HepG2 (cell line): ENCODE measurements around the gene LRP1-AS. TPM values are rescaled to one million over a fixed set of nuclear protein-coding genes. Genes with fewer than 3 reads are reported as not detected.

Source experiments
- AHDC1 ChIP-seq: sonication (generic); formaldehyde crosslinking; IDR thresholded peaks from 2 replicates; pipeline ENCODE4 v1.5.1; 2020; ENCODE audit warnings: mild to moderate bottlenecking, missing genetic modification reagents, borderline replicate concordance
- ARID4A ChIP-seq: sonication (generic); formaldehyde crosslinking; IDR thresholded peaks from 2 replicates; pipeline ENCODE4 v1.5.0; 2020; ENCODE audit warnings: mild to moderate bottlenecking, missing genetic modification reagents, borderline replicate concordance
- CREM ChIP-seq, 2 experiments: sonication (generic) in 1 of 2; formaldehyde crosslinking in 1 of 2; IDR thresholded peaks; 2 replicates each; pipeline versions ENCODE4 v1.4.0 to v1.6.1; 2016 to 2020; ENCODE audit warnings: antibody characterized with exemption in 1 of 2, mild to moderate bottlenecking in 1 of 2, missing genetic modification reagents in 1 of 2
- PRDM4 ChIP-seq: sonication (generic); formaldehyde crosslinking; IDR thresholded peaks from 2 replicates; pipeline ENCODE4 v1.9.0; 2021; ENCODE audit warnings: missing genetic modification reagents, borderline replicate concordance
- RERE ChIP-seq: IDR thresholded peaks from 2 replicates; pipeline ENCODE4 v1.6.1; 2016; ENCODE audit warnings: low read depth, missing genetic modification reagents, missing compliant biosample characterization
- ZNF33B ChIP-seq: sonication (generic); formaldehyde crosslinking; IDR thresholded peaks from 2 replicates; pipeline ENCODE4 v1.5.1; 2020; ENCODE audit warnings: mild to moderate bottlenecking, missing genetic modification reagents
- ZNF704 ChIP-seq: sonication (generic); formaldehyde crosslinking; IDR thresholded peaks from 2 replicates; pipeline ENCODE4 v1.8.1; 2023; ENCODE audit warnings: mild to moderate bottlenecking, inconsistent platforms, moderate library complexity, missing genetic modification reagents, borderline replicate concordance
- polyA plus RNA-seq, 8 experiments: library from polyadenylated mRNA; depleted of rRNA in 3 of 8; stranded (reverse) in 7 of 8; unstranded in 1 of 8; fragments of >200 nt; fragmentation: Illumina TruSeq in 4 of 8; extraction: Trizol in 4 of 8; gene quantifications; 2 replicates each; pipeline versions ENCODE4 v1.2.1 to v1.2.3, GENCODE V29; 2011 to 2016; ENCODE audit warnings: low read depth in 4 of 8, missing spikeins in 1 of 8, mixed read lengths in 1 of 8; ENCODE audit not compliant: insufficient read depth in 1 of 8
- total RNA-seq, 5 experiments: library from RNA; depleted of rRNA; stranded (reverse); fragments of >200 nt; fragmentation: Illumina TruSeq; extraction: Trizol; gene quantifications; 2 replicates each; pipeline ENCODE4 v1.2.3, GENCODE V29; 2016; ENCODE audit warnings: low read depth in 1 of 5

Gene LRP1-AS
- total and polyA plus RNA-seq, 2 of the 13 experiments (the other 11 are each of a cell fraction or from before 2014, with no cell fraction given): 0.20 TPM; not detected in 1

- 0 out of 2 replicates have a peak, but pooled peaks have one; percentile 9 for TF ChIP-seq RERE
- TF ChIP-seq ARID4A: peak; percentile 63; the same call in 1 of the 2 replicates
- TF ChIP-seq PRDM4 (CRISPR knock-in tag): no peak
- no peak for TF ChIP-seq ZNF33B (CRISPR knock-in tag)
- TF ChIP-seq AHDC1 (CRISPR knock-in tag): no peak; the same call in 1 of the 2 replicates
- no peak for TF ChIP-seq CREM (IDR thresholded peaks at IDR 0.05)
- TF ChIP-seq CREM (CRISPR knock-in tag; IDR thresholded peaks at IDR 0.05): no peak
- TF ChIP-seq ZNF704 (CRISPR knock-in tag): no peak
These were observed 20.2 kb downstream of the LRP1-AS start (continued) for GRCh38 chr12:57127101-57127725.
